GM13976 (cell line): ENCODE data around the gene FOXA2.

Source experiments
- DNase-seq: peaks from one replicate; pipeline ENCODE4 v3.0.0; 2012; ENCODE audit warnings: low spot score
- in situ Hi-C: fragments of 300-500 bp; cut with MboI; formaldehyde crosslinking; loops from one replicate; pipeline ENCODE4 v1.12.0; 2022; ENCODE audit warnings: low sequenced_read_pairs, mixed read lengths, inconsistent platforms; ENCODE audit not compliant: unreplicated experiment
- TF ChIP-seq, protein P1 (sequence below): IDR thresholded peaks from 2 replicates; pipeline ENCODE4 v1.5.1; 2012; ENCODE audit warnings: borderline replicate concordance, mild to moderate bottlenecking; ENCODE audit not compliant: insufficient read depth; ENCODE audit errors: extremely low read depth, missing control alignments, control extremely low read depth

Gene FOXA2

DNA sequence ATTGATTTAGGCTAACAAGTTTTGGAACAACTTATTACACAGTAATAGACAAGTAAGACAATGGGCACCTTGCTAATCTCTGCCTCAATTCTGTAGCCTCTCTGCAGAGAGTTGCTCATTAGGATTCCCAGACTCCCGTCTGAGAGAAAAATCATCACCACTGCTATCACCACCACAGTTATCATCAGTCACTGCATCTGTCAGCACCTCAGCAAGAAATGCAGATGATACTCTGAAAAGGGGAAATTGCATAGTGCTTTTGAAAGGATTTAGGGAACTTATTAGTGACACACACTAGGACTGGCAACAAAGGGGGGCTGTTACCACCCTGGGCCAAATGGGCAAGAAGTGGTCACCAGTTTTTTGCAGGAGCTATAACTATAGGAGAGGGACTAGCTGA lies 39.9 kb downstream of the FOXA2 start:
- in situ Hi-C loops = no loop called here
- TF ChIP-seq, protein P1, sequence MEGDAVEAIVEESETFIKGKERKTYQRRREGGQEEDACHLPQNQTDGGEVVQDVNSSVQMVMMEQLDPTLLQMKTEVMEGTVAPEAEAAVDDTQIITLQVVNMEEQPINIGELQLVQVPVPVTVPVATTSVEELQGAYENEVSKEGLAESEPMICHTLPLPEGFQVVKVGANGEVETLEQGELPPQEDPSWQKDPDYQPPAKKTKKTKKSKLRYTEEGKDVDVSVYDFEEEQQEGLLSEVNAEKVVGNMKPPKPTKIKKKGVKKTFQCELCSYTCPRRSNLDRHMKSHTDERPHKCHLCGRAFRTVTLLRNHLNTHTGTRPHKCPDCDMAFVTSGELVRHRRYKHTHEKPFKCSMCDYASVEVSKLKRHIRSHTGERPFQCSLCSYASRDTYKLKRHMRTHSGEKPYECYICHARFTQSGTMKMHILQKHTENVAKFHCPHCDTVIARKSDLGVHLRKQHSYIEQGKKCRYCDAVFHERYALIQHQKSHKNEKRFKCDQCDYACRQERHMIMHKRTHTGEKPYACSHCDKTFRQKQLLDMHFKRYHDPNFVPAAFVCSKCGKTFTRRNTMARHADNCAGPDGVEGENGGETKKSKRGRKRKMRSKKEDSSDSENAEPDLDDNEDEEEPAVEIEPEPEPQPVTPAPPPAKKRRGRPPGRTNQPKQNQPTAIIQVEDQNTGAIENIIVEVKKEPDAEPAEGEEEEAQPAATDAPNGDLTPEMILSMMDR = no peak

DNA sequence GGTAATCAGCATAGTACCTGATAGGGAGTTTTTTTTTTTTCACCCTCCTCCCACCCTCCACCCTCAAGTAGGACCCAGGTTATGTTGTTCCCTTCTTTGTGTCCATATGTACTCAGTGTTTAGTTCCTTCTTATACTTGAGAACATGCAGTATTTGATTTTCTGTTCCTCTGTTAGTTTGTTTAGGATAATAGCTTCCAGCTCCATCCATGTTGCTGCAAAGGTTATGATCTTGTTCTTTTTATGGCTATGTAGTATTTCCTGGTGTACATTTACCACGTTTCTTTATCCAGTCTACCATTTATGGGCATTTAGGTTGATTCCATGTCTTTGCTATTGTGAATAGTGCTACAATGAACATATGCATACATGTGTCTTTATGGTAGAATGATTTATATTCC lies 41.9 kb downstream of the FOXA2 start:
- in situ Hi-C loops = no loop called here
- TF ChIP-seq, protein P1 = no peak
- DNase-seq = no peak

More for the DNA sequence above, 39.9 kb downstream of the FOXA2 start:
- no peak for DNase-seq

DNA sequence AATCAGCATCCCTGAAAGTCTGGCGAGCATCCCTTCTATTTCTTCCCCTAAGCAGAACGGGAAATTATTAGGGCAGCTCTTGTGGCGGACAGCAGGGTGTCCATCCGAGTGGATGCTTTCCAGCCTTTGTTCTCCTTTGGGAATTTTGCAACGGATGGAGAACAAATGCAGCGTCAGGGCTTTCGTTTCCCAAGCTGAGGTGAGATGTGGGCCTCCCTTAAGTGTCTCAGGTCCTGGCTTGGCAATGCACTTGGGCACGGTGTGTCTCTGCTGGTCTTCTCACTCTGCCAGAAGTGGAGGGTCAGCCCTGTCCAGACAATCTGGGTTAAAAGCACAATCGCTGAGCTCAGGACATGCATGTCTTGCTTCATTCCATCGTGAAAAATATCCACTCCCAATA lies 43.5 kb downstream of the FOXA2 start:
- TF ChIP-seq, protein P1 = no peak
- in situ Hi-C loops = no loop called here
- no peak for DNase-seq

DNA sequence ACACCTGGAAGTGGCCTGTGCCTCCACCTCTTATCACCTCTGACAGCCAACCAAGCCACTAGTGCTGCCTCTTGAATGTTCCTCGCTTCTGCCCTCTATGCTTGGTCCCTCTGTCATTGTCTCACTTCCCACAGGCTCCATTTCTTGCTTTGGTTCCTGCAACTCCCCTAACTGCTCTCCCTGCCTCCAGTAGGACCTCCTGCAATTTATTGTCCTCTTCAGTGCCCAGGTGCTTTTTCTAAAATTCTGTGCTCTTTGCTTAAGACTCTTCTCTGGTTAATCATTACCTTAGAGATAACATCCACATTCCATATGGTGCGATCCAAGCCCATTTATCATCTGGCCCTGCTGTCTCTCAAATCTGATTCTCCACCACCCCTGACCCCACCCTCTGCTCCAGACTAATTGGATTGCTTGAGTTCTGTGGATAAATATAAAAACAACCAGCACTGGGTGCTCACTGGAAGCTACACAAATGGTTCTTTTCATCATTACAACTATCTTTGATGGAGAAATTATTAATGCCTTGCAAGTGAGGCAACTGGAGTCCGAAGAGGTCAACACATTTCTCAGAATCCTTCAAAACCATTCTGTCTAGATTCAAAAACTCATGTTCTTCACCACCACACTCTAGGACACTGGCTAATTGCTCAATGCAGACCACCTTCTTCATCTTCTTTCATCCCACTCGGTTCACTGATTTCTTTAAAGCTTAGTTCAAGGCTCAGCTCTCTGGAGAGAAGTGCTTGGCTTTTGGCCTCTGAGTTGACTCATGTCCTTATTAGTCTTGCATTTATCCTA lies 47.2 kb downstream of the FOXA2 start:
- in situ Hi-C loops = no loop called here
- TF ChIP-seq, protein P1 = no peak
- DNase-seq = no peak

DNA sequence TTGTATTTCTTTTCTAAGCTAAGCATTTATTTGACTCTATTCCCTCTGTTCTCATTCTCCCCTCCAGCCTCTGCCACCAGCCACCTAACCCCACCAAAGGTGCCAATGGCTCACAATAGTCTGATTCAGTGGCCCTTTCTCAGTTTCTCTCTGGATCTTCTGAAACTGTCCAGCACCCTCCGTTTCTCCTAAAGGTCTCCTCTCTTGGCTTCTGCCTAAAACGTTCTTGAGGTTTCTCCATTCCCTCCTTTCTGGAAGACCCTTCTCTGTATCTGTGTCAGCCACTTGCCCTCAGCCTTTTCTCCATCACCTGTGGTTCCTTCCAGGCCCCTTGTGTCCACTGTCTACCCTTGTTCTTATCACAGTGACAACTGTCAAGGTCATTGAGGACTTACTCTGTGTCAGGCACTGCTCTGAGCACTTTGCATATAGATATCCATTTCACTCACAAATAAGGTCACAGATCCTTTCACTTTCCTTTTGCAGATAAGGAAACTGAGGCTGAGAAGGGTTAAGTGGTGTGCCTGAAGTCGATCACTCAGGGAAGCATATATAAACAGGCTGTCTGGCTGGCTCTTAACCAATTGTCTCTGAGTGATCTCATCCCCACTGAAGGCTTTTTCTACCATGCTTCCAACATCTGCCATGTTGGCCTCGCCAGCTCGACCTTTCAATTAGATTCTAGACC lies 48.1 kb downstream of the FOXA2 start:
- in situ Hi-C loops = no loop called here
- no peak for DNase-seq
- TF ChIP-seq, protein P1 = no peak

DNA sequence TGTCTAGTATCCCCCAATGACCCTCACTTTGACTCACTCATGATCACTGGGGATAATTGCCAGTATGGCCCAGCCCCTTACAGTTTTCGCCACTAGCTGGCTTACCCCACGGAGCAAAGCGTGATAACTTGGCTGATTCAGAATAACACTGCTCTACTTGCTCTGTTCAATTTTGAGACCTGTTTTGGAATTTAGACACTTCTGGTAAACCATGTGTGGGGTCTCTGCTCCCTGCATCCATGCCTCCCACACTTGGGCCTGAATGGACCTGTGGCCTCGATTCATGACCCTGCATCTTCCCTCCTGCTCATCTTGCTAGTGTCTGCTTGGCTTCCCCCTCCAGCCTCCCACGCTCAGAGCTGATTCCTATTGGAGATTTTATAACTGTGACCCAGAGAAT lies 48.9 kb downstream of the FOXA2 start:
- TF ChIP-seq, protein P1 = no peak
- no peak for DNase-seq
- in situ Hi-C loops = no loop called here
